GF-D8 (cell line): Measurements from ENCODE around the gene PSMD13.
"Not testable (repeated sequence)": the region's sequence is repeated elsewhere in the genome, so short reads cannot be mapped to it uniquely, and the experiment has no call there.

Experiments used
- DNase-seq: peaks from one replicate; lab custom pipeline; 2025; lab: John Stamatoyannopoulos, UW

Gene PSMD13

DNA sequence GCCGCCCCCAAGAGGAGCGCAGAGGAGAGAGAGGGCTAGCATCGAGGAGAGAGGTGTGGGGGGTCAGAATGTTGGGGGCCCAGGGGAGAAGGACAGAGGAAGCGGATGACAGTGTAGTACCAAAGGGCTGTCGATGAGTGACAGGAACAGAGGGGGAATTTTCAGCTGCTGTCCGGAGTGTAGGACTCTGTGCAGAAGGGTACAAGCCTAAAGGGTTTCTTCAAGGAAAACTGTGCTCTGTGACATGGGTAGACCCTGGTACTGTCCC is 36.1 kb downstream of the PSMD13 start:
- DNase-seq: no peak

- DNase-seq: no peak
Observed at GRCh38 chr11:276219-276618, 39.4 kb downstream of the PSMD13 start.

DNA sequence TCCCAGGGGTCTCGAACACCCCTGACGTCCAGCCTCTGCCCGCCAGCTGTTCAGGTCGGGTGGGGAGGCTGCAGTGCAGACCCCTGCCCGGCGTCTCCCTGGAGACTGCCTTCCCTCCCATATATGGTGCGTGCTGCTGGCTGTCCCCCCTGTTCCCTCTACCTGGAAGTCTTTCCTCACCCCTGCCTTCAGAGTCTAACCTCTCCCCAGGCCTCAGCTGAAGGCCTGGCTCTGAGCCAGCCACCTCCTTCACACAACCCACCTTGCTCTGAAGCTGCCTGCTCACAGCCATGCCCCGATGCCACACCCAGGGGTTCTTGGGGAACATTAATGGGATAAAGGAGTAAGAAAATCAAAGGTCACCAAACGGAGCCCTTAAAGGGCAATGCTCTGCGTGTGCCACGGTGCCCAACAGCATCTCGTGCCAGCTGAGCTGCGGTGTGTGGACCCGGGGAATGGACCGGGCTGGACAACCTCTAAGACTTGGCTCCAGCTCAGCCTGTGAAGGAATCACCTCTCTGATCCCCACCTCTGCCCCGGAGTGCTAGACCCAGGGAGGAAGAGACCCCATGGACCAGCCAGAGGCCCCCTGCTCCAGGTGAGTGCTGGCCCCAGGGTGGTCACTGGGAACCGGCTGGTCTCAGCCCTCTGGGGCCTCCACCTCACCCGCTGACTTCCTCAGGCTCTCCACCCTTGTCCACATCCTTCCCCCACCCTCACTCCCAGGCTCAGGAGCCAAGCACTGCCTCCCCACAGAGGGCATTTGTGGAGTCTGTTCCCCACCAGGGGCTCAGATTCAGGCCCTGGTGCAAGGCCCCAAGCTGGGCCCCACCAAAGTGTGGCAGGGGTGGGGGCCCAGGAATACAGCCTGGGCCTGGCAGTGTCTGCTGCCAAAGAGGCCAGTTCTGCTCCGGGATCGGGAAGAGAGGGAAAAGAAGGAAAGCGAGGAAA is 41.5 kb downstream of the PSMD13 start, which contains the start of gene NLRP6:
Gene NLRP6 (plus strand): TSS at position 407 of the 951 bp plus-strand sequence. CDS start 163 bp downstream, at position 570.
- DNase-seq: no peak

DNA sequence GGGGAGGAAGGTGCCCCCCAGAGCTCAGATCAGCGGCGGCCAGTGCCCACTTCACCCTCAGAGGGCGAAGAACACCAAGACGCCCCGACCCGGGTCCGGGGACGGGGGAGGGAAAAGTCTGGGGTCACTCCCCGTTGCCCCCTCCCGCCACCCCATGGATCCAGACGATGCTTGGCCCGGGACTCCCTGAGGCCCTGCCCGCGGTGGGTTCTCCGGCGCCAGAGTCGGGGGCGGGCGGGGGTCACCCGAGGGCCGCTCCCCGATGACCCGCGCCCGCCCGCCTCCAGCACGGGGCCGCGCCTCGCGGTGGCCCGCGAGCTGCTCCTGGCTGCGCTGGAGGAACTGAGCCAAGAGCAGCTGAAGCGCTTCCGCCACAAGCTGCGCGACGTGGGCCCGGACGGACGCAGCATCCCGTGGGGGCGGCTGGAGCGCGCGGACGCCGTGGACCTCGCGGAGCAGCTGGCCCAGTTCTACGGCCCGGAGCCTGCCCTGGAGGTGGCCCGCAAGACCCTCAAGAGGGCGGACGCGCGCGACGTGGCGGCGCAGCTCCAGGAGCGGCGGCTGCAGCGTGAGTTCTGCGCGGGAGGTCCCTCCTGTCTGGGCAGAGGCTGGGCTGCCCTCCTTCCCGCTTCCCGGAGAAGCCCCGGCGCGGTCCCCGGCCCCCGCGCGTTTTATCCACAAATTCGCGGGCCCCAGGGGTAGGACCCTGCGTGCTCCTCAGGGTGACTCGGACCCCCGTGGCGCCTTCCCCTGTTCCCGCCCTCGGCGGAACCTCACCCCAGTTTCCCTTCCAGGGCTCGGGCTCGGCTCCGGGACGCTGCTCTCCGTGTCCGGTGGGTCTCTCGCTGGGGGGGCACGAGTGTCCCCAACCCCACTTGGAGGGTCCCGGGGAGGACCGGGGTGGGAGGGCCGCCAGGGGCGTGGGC is 42.5 kb downstream of the PSMD13 start:
- DNase-seq: no peak

GRCh38 chr11:279966-280705 is 43.4 kb downstream of the PSMD13 start:
- no peak for DNase-seq

GRCh38 chr11:280706-281485 is 44.1 kb downstream of the PSMD13 start:
- no peak for DNase-seq

DNA sequence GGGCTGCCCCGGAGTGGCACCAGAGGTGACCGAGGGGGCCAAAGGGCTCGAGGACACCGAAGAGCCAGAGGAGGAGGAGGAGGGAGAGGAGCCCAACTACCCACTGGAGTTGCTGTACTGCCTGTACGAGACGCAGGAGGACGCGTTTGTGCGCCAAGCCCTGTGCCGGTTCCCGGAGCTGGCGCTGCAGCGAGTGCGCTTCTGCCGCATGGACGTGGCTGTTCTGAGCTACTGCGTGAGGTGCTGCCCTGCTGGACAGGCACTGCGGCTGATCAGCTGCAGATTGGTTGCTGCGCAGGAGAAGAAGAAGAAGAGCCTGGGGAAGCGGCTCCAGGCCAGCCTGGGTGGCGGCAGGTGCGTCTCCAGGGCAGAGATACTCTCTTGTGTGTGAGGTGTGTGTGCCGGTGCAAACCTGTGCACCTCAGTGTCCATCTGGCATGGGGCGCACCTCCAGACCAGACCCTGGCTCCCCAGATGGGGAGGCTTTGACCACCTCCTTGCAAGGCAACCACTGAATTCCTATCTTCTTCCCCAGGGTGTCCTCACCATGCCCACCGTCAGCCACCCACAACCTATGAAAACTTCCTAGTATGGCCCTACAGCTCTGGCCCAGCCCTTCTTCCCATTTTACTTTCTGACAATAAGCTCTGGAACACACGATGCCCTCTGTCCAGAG is 44.8 kb downstream of the PSMD13 start:
- no peak for DNase-seq

DNA sequence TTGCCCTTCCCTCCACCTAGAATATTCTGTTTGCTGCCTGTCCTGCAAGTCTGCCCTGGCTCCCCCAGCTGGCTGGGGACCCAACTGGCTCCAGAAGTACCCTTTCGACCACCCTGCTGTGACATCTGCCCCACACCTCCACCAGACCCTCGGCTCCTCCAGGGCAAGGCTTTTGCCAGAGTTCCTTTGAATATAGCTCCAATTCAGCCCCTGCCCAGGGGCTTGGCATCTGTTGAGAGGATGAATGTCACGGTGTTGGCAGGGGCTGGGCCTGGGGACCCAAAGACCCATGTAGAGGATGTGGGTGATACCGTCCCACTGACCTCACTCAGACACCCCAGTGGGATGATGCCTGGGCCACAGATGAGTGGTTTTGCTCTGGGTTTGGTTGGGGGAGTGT is 45.4 kb downstream of the PSMD13 start:
- DNase-seq: no peak

GRCh38 chr11:282630-283360 is 46.0 kb downstream of the PSMD13 start:
- DNase-seq: no peak

DNA sequence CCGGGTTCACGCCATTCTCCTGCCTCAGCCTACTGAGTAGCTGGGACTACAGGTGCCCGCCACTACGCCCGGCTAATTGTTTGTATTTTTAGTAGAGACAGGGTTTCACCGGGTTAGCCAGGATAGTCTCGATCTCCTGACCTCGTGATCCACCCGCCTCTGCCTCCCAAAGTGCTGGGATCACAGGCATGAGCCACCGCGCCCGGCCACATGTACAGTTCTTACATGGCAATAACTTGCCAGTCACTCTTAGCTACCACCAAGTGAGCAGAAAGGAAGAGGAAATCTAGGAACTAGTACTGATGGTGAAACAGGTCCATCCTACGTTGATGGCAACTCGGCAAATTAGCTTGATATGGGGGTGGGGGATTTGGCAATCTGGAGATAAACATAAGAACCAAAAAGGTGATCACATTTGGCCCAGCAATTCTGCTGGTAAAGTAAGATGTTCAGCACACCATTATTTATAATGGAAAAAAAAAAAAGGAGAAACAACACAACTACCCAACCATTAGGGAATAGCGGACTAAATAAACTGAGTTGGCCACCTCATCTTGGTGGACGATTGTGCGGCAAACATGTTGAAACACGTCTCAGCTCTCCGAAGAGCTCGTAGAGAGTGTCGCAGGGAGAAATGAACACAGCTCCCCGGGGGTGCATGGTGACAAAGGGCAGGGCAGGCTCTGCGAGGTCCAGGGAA is 46.8 kb downstream of the PSMD13 start:
- DNase-seq: no peak

GRCh38 chr11:284105-285020 is 47.6 kb downstream of the PSMD13 start:
- no peak for DNase-seq

DNA sequence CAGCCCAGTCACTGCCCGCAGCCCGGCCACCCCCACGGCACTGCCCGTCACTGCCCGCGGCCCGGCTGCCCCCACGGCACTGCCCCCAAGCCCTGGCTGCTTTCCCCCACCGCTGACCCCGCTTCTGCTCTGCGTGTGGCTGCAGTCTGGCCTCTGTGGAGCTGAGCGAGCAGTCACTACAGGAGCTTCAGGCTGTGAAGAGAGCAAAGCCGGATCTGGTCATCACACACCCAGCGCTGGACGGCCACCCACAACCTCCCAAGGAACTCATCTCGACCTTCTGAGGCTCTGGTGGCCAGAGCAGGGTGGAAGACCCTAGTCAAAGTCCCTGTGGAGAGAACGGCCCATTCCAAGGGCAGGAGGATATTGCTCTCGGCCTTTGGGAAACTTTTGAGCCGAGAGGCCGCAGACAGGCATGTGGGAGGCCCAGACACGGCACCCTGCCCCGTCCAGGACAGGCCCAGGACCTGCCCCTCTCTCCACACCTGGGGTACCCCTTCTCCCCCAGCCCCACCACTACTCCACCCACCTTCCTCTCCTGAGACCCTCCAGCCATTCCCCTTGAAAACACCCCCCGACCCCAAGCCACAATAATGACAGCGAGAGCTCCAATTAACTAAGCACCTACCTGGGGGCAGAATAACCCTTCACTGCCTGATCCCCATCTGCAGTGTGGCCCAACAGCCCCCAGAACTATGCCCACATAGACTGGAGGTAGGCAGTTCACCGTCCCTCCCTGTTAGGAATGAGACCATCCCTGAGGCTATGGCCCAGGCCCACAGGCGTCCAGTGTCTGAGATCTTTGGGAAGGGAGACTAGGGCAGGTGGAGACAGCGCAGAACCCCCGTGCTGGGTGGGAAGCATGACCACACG is 48.5 kb downstream of the PSMD13 start:
- no peak for DNase-seq

GRCh38 chr11:285894-286220 is 49.1 kb downstream of the PSMD13 start:
- DNase-seq: no peak

DNA sequence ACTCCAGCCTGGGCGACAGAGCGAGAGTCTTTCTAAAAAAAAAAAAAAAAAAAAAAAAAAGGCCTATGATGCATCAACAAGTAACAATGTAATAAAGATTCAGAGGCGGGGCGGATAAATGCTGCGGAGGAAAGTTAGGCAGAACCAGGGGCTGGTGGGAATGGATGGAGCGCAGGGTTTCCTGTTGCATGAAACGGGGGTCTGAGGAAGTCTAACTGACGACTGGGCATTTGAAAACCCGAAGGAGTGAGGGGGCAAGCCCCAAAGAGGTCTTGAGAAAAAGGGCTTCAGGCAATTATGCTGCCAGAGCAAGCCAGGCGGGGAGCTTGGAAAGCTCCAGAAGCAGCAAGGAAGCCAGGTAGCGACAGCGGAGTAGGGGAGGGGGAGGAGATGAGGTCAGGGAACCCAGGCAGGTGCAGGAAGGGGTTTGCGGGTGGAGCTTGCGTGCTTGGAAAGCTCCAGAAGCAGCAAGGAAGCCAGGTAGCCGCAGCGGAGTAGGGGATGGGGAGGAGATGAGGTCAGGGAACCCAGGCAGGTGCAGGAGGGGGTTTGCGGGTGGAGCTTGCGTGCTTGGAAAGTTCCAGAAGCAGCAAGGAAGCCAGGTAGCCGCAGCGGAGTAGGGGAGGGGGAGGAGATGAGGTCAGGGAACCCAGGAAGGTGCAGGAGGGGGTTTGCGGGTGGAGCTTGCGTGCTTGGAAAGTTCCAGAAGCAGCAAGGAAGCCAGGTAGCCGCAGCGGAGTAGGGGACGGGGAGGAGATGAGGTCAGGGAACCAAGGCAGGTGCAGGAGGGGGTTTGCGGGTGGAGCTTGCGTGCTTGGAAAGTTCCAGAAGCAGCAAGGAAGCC is 50.4 kb downstream of the PSMD13 start:
- DNase-seq: not testable (repeated sequence)

DNA sequence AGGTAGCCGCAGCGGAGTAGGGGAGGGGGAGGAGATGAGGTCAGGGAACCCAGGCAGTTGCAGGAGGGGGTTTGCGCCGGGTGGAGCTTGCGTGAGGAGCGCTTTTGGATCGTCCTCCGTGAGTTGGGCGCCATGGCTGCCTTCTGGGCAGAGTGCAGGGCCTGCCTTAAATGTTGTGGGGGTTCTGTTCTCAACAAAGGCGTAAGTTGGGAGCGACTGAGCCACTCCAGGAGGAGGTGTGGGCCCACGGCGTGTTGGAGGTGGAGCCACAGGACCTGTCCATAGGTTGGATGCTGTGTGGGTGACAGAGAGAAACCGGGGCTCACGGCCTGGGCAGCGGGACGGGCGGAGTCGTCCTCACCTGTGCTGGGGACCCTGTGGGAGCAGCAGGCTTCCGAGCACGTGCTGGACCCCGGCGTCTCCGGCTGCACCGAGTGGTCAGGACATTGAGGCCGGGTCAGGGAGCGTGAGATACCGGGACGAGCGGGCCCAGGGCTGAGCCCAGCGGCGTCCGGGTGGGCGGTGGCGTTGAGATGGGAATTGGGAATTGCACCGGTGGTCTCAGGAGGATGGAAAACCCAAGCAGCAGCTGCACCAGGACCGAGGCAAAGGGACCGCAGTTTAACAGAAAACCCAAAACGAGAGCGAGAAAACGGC is 51.2 kb downstream of the PSMD13 start:
- no peak for DNase-seq
